NCI-H146 treated with DMSO at 0.1 percent for 48 hours (cell line): ENCODE results near the gene GPR155.

Experiments used
- DNase-seq: peaks from one replicate; lab custom pipeline; 2025; ENCODE audit not compliant: unreplicated experiment; lab: John Stamatoyannopoulos, UW

The GPR155 gene

GRCh38 chr2:174486563-174487107 lies at the start of gene GPR155:
Gene GPR155 (minus strand): TSS chr2:174487029. CDS start chr2:174481956, 5,073 bp downstream.
- DNase-seq, result no peak

- peak; percentile 28 for DNase-seq
Measured at GRCh38 chr2:174535757-174536703, 49.2 kb upstream of the GPR155 start.

DNA sequence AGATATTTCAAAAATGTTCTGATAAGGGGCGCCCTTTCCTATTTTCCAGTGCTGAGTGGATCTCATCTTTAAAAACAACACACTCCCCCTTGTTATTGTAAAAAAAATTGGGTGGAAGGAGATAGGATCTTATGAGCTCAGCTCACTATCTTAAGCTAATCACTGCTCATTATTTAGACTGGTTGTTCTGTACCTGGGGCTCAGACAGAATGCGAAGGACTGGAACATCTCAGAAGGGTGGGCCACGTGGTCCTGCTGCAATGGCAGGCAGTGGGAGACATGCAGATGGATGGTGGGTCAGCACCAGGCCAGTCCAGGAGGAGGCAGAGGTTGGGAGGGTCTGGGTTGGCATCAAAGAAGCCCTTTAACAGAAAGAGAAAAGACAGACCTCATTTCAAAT lies 48.3 kb upstream of the GPR155 start:
- no peak for DNase-seq

DNA sequence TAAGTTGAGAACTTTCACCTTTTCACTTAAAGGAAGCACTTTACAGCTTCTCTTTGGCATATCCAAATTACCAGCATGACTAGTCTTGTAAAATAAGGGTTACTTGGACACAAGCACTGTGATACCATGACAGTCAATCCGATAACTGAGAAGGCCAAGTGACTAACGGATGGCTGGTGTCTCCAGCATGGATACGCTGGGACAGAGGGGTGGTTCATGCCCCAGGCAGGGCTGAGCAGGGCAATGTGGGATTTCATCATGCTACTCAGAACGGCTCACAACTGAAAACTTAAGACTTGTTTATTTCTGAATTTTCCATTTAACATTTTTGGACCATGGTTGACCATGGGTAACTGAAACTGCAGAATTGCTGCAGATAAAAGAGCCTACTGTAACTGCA lies 43.1 kb upstream of the GPR155 start:
- DNase-seq, result no peak

- DNase-seq, result no peak
Measured at GRCh38 chr2:174527959-174528358, 41.1 kb upstream of the GPR155 start.

DNA sequence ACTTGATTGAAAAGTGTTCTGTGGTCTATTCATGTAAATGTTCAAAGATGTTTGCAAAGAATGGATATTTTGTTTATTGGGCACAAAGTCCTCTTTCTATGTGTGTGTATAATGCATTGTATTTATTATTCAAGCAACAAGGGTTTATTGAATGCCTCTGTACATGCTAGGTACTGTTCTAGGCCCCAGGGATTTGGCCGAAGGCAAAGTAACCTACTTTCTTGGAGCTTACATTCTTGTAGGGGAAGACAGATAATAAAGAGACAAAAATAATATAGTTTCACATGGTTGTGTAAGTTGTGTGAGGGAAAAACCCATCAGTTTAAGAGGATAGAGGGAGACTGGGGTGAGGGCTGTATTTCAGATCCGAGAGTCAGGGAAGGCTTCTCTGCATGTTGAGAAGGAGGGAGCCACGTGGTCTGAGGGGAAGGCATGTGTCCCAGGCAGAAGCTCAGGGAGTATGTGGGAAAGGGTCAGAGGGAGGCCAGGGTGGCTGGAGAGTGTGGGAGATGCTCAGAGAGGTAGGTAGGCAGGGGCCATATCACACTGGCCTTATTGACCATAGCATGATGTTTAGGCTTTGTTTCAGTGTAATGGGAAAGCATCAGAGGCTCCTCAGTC lies 40.4 kb upstream of the GPR155 start:
- no peak for DNase-seq

GRCh38 chr2:174524527-174524926 lies 37.7 kb upstream of the GPR155 start:
- DNase-seq, result no peak

- DNase-seq, result no peak
Measured at GRCh38 chr2:174522553-174522952, 35.7 kb upstream of the GPR155 start.

DNA sequence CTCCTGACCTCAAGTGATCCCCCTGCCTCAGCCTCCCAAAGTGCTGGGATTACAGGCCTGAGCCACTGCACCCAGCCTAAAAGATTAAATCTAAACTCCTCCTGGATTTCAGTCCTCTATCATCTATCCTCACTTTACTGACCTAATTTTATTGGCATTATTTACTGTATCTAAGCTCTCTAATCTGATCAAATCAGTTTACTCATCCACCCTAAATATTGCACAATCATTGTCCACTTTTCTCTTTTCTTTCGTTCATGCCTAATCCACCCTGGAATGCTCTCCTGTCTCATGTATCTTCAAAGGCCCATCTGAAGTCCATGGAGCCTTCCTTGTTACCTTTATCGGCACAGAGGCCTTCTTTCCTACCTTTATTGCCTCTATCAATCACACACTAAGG lies 31.6 kb upstream of the GPR155 start:
- no peak for DNase-seq

GRCh38 chr2:174516501-174517378 lies 29.9 kb upstream of the GPR155 start:
- DNase-seq, result no peak

DNA sequence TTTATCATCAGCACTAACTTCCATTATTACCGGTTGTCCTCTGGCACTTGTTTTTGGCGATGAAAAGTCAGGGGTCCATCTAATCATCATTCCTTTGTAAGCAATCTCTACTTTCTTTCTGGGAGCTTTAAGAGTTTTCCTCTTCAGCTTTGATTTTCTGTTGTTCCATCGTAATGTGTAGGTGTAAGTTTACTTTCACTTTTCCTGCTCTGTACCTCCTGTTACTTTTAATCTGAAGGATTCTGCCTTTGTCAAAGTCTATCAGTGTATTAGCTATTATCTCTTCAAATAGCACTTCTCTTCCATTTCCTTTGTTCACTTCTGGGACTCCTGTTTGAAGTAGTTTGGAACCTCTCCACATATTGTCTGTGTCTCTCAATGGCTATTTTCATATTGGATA lies 25.5 kb upstream of the GPR155 start:
- DNase-seq, result no peak

GRCh38 chr2:174511580-174512260 lies 24.9 kb upstream of the GPR155 start:
- no peak for DNase-seq

DNA sequence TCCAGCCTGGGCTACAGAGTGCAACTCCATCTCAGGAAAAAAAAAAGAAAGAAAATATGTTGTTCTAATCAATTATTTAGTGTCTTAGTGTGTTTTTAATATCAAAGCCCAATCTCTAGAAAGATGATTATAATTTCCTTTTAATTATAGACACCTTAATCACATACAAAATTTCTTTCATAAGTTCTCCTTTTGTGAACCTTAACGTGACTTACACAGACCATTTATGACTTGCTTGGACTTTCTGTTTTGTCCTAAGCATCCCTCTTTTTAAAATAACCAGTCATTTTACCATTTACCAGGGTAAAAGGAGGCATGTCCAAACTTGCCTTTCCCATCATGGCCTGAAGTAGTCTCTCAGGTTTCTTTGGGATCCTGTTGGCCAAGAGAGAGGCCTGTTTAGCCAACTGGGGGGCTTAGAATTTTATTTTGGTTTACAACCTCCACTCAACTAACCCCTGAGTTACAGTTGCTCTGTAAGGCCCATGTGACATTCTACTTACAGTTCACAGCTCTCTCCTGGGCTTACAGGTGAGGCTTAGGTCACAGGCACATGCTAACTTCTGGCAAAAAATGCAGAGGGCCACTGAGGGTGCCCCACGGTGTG lies 23.9 kb upstream of the GPR155 start:
- no peak for DNase-seq

DNA sequence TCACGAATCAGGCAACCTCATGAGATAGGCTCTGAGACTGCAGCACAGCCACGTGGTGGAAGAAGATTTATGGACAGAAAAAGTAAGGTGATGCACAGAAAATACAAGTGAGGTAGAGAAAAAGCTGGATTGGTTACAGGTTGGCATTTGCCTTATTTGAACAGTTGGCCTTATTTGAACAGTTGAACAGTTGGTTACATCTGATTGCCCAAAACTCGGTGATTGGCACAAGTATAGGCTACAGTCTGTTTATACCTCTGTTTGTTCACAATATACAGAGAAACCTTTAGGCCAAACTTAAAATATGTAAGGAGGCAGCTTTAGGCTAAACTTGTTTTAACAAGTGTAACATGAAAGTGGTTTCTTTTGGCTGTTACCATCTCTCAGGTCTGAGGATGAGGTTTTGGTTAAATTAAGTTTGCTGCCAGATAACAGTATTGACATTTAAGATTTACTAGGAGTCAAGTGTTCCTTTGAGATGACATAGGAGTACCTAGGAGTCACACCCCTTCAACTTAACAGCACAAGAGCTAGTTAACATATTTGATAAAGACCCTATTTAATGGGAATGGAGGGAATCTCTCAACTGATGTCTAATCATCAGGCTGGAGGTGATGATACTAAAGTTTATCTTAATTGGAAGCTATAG lies 16.5 kb upstream of the GPR155 start:
- DNase-seq, result no peak

GRCh38 chr2:174499371-174499770 lies 12.5 kb upstream of the GPR155 start:
- no peak for DNase-seq

DNA sequence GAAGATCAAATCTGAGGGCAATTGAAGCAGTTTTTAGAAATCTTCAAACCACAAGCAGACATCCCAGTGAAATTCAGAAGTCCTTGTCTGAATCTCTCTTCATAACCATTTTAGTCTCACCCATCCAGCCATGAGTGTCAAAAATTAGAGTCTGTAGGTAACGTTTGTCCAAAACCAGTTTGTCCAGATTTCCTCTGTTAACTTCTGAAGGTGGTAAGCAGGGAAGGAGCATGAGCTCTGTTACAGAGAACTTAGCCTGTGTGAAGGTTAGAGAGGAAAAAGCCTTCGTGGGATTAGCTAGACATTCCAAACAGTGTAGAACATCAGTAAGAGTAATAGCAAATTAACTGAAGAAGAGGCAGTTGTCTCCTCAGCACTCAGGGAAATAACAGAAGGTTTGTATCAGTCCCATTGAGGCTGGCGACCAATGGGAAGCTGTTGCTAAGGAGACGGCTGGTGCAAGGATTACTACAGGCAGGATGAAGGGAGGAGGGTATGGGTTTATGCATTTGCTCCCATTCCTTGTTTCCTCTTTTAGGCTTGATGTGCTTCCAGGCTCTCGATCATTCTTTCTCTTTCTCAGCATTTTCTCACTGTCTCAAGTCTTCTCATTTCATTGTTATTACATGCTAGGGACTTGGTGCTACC lies 8.7 kb upstream of the GPR155 start:
- DNase-seq, result no peak

DNA sequence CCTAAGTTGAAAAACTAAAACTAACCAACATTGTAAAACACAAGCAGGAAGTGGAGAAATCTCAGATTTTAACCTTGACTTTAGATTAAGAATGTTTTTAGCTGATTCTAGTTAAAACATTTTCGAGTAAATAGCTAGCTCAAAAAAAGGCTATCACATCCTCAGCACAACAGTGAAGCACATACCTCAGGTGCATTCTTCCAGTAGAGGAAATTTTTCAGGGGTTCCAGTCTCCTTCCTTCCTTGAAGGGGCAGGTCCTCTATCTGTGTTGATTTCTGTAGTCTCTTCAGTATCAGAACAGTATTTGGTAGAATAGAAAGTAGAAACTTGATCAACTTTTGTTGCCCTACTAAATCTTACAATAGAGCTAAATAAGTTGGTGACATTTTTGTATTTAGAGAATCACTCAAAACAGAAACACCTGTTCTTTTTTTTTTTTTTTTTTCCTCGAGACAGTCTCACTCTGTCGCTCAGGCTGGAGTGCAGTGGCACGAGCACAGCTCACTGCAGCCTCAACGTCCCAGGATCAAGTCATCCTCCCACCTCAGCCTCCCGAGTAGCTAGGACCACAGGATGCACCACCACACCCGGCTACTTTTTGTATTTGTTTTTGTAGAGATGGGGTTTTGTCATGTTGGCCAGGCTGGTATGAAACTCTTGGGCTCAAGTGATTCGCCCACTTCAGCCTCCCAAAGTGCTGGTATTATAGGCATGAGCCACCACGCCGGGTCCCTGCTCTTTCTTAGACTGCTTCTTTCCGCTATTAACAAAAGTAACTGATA lies 6.9 kb upstream of the GPR155 start:
- DNase-seq, result no peak

DNA sequence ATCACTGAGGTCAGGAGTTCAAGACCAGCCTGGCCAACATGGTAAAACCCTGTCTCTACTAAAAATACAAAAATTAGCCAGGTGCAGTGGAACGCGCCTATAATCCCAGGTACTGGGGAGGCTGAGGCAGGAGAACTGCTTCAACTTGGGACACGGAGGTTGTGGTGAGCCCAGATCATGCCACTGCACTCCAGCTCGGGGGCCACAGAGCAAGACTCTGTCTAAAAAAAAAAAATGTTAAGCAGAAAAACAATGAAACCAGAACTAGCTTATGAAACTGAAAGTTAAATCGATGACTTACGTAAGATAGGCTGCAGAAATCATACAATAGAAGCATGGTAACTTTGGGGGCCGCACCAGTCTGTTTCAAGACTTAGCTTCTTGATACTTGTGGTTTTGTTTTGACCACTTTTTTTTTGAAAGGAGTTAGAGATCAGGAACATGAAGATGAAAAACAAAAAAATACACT lies 6.2 kb upstream of the GPR155 start:
- DNase-seq, result no peak
